BLaER1 (cell line): ENCODE measurements around the gene TENT4B.

ENCODE experiments used
- H3K27ac ChIP-seq: shearing (Covaris generic); formaldehyde crosslinking; 2 replicates; pipeline ENCODE4 v1.8.1; 2022
- H3K27me3 ChIP-seq: shearing (Covaris generic); formaldehyde crosslinking; 2 replicates; pipeline ENCODE4 v1.8.1; 2022
- H3K36me3 ChIP-seq: shearing (Covaris generic); formaldehyde crosslinking; 2 replicates; pipeline ENCODE4 v1.8.1; 2022
- H3K4me1 ChIP-seq: shearing (Covaris generic); formaldehyde crosslinking; 2 replicates; pipeline ENCODE4 v1.8.1; 2022
- H3K4me2 ChIP-seq: shearing (Covaris generic); formaldehyde crosslinking; 2 replicates; pipeline ENCODE4 v1.8.1; 2022
- H3K4me3 ChIP-seq: shearing (Covaris generic); formaldehyde crosslinking; 2 replicates; pipeline ENCODE4 v1.8.1; 2022
- H3K9ac ChIP-seq: shearing (Covaris generic); formaldehyde crosslinking; 2 replicates; pipeline ENCODE4 v1.8.1; 2022
- H3K9me3 ChIP-seq: shearing (Covaris generic); formaldehyde crosslinking; 2 replicates; pipeline ENCODE4 v1.8.1; 2022
- H4K20me1 ChIP-seq: shearing (Covaris generic); formaldehyde crosslinking; 2 replicates; pipeline ENCODE4 v1.8.1; 2022
- Cebpa-rat ChIP-seq: shearing (Covaris generic); IDR thresholded peaks from 2 replicates; pipeline ENCODE4 v1.8.1; 2022

Gene TENT4B

GRCh38 chr16:50280932-50281331 lies 127.8 kb downstream of the TENT4B start:
- Histone ChIP-seq H3K4me3 (peak overlapping the region; percentile 55), H3K9me3 (no peaks in the 10 kb centered on the region), H3K9ac (no peak overlapping the region), H4K20me1 (peaks cover 75% of the 10 kb centered on the region), H3K27ac (peak overlapping the region; percentile 86), H3K4me2 (peak overlapping the region; percentile 93), H3K27me3 (no peaks in the 10 kb centered on the region), H3K4me1 (peaks cover 91% of the 10 kb centered on the region), H3K36me3 (no peaks in the 10 kb centered on the region)
- no peak for TF ChIP-seq Cebpa-rat
